IPS DF 6.9 (cell line): ENCODE measurements around the gene ANAPC5.

Experiments
- DNase-seq: peaks from one replicate; pipeline ENCODE4 v3.0.0-alpha.2; 2013; ENCODE audit warnings: low read depth, low spot score
- H3K27ac ChIP-seq: one replicate; pipeline ENCODE4 v1.5.1; 2013; ENCODE audit warnings: low read length, control low read depth
- H3K27me3 ChIP-seq: 2 replicates; pipeline ENCODE4 v1.6.1; 2013; ENCODE audit warnings: mild to moderate bottlenecking, low read length; ENCODE audit not compliant: control insufficient read depth, insufficient read depth
- H3K36me3 ChIP-seq: 2 replicates; pipeline ENCODE4 v1.6.1; 2013; ENCODE audit warnings: low read length; ENCODE audit not compliant: control insufficient read depth, insufficient read depth
- H3K4me1 ChIP-seq: 2 replicates; pipeline ENCODE4 v1.6.1; 2013; ENCODE audit warnings: low read length; ENCODE audit not compliant: control insufficient read depth, insufficient read depth
- H3K4me3 ChIP-seq: 2 replicates; pipeline ENCODE4 v1.5.1; 2013; ENCODE audit warnings: mild to moderate bottlenecking, low read length
- H3K9me3 ChIP-seq: 2 replicates; pipeline ENCODE4 v1.6.1; 2013; ENCODE audit warnings: low read length, inconsistent platforms; ENCODE audit not compliant: control insufficient read depth, insufficient read depth
- WGBS: extraction: QIAGEN DNeasy Blood & Tissue Kit; methylation state at CpG from one replicate; pipeline ENCODE4 v1.1.7; 2013; ENCODE audit warnings: mixed read lengths, missing lambda C conversion rate; ENCODE audit not compliant: insufficient read length, insufficient coverage; 5-methylcytosine and 5-hydroxymethylcytosine counted together

ANAPC5 gene

DNA sequence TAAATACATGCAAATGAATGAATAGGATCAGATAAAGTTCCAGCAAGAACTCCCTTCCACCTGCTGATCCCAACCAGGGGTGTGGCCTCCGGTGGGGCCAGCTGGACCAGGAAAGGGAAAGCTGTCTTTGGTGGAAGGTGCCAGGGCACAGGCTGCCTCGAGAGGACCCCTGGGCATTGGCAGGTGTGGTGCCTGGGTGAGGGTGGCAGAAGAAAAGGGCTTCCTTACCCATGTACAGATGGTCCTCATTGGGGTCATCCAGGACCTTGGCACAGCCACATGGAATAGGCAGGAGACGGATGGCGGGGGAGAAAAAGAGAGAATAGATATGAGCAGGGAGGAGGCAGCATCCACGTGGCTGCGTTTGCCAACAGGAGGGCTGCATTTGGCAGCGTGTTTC is 92.1 kb downstream of the ANAPC5 start:
- Histone ChIP-seq H3K4me1 (no peaks in the 10 kb centered on the region), H3K9me3 (no peaks in the 10 kb centered on the region), H3K27ac (no peak overlapping the region), H3K4me3 (no peak overlapping the region), H3K36me3 (peaks cover 10% of the 10 kb centered on the region), H3K27me3 (no peaks in the 10 kb centered on the region)
- no CpG with 5 or more reads among the region's 7 CpGs for WGBS
- DNase-seq, result no peak

DNA sequence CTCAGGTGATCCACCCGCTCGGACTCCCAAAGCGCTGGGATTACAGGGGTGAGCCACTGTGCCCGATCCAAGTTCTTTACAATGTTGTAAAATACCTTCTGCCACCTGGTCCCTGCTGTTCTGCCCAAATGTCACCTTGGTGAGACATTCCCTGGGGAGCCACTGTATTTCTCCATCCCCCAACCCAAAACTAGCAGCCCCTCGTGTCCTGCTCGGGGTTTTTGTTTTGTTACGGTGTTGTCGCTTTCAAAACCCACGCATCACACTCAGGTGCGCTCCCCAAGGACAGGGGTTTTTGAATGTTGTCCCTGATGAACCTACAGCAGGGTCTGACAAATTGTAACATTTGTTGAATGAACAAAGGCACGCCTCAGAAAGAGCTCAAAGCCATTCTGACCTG is 93.1 kb downstream of the ANAPC5 start:
- no peaks in the 10 kb centered on the region for H3K27me3 ChIP-seq
- no peaks in the 10 kb centered on the region for H3K4me1 ChIP-seq
- no peak for DNase-seq
- H3K27ac ChIP-seq, result no peak overlapping the region
- no peak overlapping the region for H3K4me3 ChIP-seq
- H3K36me3 ChIP-seq, result peaks cover 9% of the 10 kb centered on the region
- WGBS, result no CpG with 5 or more reads among the region's 11 CpGs
- no peaks in the 10 kb centered on the region for H3K9me3 ChIP-seq
